Measurements from ENCODE around the gene ATP10A.
"Not testable (repeated sequence)": the region's sequence is repeated elsewhere in the genome, so short reads cannot be mapped to it uniquely, and the experiment has no call there.

The ATP10A gene

DNA sequence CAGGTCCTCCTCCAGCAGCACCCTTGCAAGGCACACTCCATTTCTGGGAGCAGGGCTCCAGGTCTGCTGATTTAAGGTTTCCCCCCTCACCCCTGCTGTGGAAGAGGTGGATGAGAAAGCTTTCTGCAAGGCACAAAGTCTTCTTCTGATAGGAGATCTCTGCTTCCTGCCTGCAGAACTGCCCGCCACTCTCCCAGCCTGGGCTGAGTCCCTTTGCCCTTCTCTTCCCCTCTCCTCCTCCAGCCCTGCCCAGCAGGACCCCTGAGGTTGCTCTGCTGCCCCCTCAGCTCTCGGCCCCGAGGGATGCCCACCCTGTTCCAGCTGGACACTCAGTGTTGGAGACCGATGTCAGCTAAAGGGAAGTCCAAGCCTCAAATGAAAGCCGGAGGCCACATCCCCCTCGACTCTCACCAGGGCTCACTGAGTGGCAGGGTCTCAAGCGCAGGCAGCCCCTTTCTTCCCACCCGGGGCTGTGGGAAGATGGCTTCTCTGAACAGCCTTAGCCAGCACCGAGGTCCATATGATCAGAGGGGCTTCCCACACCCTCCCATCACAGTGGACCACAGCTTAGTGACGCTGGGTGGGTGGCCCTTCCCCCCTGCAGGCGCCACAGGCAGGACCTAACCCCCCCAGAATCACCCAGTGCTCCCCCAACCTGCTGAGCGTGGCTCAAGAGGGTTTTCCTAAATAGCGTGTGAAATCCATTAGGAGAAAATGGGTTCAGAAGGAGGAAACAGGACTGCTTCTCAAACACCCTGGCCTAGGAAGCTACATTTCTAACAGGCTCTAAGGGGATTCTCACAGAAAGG is 4.0 kb downstream of the ATP10A start:
- no peak for DNase-seq (ENCODE audit: low read depth)

- not testable (repeated sequence) for DNase-seq (ENCODE audit: low read depth)
These were observed 7.1 kb downstream of the ATP10A start for GRCh38 chr15:25856059-25856458.

DNA sequence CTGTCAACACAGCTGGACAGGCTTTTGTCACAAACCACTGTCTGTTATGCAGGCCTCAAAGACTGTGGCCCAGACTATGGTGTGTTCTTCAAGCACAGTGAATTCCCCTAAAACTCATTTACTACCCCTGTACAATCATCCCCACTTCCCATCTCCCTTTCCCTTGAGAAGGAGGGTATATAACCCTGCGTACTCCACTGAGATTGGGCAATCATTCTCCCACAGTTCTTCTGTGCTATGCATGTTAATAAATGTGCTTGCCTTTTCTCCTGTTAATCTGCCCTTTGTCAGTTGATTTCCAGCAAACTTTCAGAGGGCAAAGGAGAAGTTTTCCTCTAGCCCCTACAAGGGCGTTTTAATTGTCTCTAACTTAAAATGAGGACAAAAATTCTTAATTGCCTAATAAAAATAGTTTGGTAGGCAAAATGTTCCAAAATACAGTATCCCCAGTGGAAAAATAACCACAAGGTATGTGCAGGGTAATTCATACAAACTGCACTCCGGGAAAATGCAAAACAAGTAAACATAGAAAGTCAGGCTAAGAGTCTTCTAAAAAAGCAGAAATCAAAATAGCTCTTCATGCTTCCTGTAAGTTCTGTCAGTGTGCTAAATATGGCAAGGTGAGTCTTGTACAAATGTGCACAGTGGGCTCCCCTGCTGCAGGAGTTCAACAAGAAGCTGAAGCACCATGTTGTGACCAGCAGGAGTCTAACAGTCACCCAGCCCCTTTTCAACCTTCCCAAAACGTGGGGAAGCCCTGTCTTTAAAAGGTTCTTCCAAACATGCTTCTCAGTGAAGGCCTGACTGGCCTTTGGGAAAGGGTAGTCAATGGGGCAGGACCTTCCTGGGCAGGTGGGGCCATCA is 10.2 kb downstream of the ATP10A start:
- DNase-seq (ENCODE audit: low read depth) = no peak

GRCh38 chr15:25852027-25852426 is 11.1 kb downstream of the ATP10A start:
- DNase-seq (ENCODE audit: low read depth) = no peak

DNA sequence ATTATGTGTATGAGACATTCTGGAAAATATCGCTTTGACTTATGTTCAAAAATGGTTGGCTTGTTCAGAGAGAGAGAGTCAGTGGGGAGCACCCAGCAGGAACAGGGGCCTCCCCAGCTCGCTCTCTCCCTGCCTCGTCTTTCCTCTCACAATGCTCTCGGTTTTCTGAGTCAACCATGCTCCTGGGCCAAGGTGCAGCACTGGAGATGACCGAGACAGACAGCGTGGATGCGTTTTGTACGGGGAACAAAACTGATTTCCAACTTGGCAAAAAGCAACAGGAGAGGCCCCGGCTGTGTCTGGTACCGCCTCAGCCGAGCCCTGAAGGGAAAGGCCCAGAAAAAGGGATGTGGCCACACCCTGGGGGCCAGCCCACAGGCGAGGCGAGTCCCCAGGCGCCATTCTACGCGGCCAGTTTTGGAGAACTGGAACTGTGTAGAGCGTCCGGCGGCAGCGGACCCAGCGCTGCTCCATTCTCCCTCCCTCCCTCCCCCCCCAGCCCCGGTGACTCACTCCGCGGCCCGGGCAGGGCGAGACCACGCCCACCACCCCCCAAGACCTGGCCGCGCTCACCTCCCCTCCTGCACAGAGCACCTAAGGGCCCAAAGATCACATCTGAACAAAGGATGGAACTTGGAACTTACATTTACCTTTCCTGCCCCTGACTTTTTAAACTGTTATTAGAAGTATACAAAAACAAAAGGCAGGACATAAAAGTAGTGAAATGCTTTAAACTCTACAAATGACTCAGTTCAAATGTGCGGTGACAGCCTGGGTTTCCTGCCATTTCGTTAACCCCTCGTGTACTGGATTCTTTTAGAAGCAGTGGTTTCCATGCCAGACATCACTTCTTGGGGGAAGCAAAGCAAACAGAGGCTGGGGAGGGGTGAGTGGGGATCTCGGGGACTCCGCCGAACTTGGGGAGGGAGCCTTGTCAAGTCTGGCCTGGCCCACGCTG is 12.7 kb downstream of the ATP10A start:
- no peak for DNase-seq (ENCODE audit: low read depth)

- no peak for DNase-seq (ENCODE audit: low read depth)
These were observed 13.8 kb downstream of the ATP10A start for GRCh38 chr15:25849157-25849921.

GRCh38 chr15:25848784-25849156 is 14.4 kb downstream of the ATP10A start:
- no peak for DNase-seq (ENCODE audit: low read depth)

DNA sequence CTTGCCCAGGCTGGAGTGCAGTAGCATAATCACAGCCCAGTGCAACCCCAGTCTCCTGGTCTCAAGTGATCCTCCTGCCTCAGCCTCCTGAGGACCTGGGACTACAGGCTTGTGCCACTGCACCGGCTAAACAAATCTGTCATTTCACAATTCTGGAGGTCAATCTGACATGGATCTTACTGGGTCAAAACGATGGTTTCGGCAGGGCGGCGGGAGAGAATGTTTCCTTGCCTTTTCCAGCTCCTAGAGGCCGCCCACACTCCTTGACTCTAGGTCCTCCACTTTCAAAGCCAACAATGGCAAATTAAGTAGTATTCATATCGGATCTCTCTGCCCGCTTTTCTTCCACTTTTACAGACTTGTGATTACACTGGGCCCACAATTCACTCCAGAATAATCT is 14.8 kb downstream of the ATP10A start:
- DNase-seq (ENCODE audit: low read depth) = no peak

- no peak for DNase-seq (ENCODE audit: low read depth)
These were observed 16.1 kb downstream of the ATP10A start for GRCh38 chr15:25847051-25847450.

- DNase-seq (ENCODE audit: low read depth) = no peak
These were observed 16.8 kb downstream of the ATP10A start for GRCh38 chr15:25846377-25846776.

DNA sequence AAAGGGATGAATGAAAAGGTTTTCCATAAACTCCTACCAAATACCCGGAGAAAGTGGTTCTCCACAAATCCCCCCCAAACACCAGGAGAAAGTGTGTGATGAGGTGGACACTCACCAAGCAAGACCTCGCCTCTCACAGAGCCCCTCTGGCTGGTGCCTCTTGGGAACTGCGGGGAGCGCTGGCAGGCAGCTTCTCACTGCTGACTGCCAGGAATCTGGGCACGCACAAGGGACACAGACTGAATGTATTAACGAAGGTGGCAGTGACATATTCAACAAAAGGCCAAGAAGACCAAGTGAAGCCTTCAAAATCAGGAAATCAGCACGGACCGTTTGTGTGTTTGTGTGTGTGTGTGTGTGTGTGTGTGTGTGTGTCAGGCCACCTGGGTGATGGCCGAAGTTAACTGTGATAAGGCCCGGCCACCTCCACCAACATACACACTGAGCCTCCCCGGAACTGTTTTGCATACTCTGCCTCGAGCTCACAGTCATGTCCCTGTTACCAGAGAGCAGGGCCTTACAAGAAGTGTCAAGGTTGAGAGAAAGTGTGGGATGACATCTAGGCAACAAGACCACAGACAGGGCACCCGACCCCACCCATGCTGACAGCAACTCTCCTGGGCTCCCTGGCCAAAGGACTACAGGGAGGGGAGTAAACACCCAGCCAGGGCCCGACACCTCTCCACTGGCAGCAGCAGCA is 18.0 kb downstream of the ATP10A start:
- DNase-seq (ENCODE audit: low read depth) = no peak

DNA sequence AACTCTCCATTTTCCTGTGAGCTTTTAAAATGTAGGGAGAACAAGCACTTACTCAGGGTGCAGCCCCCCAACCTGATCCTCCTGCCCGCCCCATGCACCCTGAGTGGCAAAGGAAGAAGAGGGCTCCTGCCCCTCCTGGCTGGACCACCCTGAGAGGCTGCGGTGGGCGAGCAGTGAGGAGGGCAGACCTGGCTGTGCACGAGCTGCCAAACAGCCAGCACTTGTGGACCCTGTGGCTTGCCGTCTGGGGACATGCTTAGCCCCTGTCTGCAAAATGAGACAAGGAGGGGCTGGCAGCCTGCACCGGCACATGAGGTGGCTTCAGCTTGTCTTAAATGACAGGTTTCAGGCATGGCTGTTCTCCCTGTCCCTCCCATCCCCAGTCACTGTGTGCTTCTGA is 18.6 kb downstream of the ATP10A start:
- no peak for DNase-seq (ENCODE audit: low read depth)

GRCh38 chr15:25844076-25844475 is 19.1 kb downstream of the ATP10A start:
- DNase-seq (ENCODE audit: low read depth) = no peak

DNA sequence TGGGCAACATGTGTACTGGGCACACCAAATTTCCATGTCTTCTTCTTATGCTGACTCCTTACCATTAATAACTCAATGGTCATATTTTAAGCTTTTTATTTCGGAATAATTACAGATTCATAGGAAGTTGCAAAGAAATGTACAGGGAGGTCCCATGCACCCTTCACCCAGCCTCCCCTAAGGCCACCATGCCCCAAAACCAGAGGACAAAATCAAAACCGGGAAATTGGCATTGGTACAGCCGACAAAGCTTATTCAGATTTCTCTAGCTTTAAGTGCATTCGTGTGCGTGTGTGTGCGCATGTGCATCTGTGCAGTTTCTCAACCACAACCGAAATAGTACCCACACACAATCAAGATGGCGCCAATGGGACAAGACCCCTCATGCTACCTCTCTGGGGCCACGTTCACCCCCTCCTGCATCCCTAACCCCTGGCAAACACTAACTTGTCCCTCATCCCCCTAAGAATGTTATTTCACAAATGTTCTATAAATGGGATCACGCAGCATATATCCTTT is 23.4 kb downstream of the ATP10A start:
- DNase-seq (ENCODE audit: low read depth) = no peak

- DNase-seq (ENCODE audit: low read depth) = no peak
These were observed 24.3 kb downstream of the ATP10A start for GRCh38 chr15:25838871-25839195.

DNA sequence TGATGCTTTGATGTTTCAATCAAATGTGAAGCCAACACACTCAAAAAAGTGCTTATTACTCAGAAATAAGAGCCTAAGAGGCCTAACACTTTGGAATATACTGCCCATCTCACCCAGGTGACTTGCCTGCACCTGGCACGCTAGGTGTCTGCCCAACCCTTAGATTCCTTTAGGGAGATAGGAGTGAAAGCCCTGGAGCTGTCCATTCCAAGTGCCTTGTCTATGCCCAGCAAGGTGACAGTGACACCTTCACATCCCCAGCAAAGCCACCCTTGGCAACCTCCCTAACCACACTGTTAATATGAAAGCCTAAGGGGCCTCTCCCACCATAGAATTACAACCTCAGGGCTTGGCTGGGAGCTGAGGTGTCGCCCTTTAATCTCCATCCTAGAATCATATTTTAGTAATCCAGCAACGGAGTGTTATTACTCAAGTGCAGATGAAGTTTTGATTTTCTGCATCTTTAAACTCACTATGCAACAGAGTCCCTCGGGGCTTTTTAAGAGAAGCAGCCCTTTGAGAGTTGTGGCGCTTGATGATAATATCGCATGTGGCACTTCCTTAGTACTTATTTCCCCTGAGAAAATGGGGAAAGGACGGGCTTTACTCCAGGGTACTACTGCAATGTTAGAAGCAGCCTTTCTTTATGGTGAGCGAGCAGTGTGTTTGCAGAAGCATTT is 24.8 kb downstream of the ATP10A start:
- DNase-seq (ENCODE audit: low read depth) = no peak

DNA sequence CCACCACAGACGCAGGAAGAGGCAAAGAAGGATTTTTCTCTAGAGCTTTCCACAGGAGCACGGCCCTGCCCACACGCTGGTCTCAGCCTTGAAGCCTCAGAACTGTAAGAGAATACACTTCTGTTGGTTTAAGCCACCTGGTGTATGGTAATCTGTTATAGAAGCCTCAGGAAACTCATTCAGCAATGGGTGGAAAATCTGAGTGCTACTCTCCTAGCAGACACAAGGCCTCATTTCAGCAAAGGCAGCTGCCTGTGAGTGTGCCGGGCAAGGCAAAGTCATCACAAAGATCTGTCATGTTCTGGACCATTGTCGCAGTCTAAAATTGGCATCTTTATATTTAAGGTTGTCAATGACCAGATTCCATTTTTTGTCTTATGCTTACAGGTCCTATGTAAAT is 31.0 kb downstream of the ATP10A start:
- DNase-seq (ENCODE audit: low read depth) = no peak

GRCh38 chr15:25830844-25831451 is 32.2 kb downstream of the ATP10A start:
- no peak for DNase-seq (ENCODE audit: low read depth)

DNA sequence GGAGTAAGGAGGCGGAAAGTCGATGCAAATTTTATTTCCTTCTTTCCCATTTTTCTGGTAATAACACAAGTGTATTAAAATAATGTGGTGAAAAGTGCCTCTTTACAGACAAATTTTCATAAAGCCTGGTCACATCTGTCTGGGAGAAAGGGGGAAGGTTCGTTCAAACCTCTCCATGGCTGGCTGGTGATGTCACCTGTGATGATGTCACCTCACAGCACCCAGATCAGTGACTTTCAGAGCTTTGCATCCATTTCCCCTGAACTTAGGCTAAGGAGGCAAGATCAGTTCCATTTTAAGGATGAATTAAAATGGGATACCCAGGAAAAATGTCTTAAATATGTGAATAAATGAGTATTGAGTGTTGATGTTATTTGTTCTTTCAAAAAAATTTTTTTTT is 34.1 kb downstream of the ATP10A start:
- DNase-seq (ENCODE audit: low read depth) = no peak

- DNase-seq (ENCODE audit: low read depth) = no peak
These were observed 37.9 kb downstream of the ATP10A start for GRCh38 chr15:25825207-25825606.
